ENCODE data around the gene BNC2. TPM values are rescaled to one million over a fixed set of nuclear protein-coding genes. Genes with fewer than 3 reads are reported as not detected.

BNC2 gene
- total RNA-seq, 2 donors from 2014 or later = 0.99 to 1.8 TPM

DNA sequence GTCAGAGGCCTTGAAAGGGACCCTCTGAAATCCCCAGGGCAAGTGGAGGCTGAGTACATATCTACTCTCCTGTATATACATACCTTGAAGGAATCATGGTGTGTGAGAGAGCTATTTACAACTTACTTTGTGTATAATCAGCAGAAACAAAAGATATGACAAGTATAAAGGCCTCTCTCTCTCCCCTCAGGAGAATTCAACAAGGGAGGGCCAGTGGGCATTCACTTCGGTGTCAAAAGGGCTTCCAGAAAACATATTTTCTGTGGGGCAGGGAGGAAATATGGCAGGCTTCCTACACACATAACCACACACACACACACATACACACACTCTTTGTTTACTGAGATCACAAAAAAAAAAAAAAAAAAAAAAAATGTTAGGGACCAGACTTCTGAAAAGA is 181.7 kb downstream of the BNC2 start:
- 58 to 60% methylated on average over 1 of the region's 1 CpG for WGBS, 2 donors
- Histone ChIP-seq H3K4me1 (peaks cover 7% of the 10 kb centered on the region), H3K27me3 (no peaks in the 10 kb centered on the region), H3K27ac (no peak overlapping the region), H3K4me3 (no peak overlapping the region), H3K9me3 (no peaks in the 10 kb centered on the region), H3K36me3 (replicated peaks in 1 of 2; ENCODE audit: insufficient read depth in 1 of 2, low read depth in 2 of 2) (no peaks in the 10 kb centered on the region)
- no peak for ATAC-seq
- no peak for TF ChIP-seq POLR2A (IDR thresholded peaks at IDR 0.05)
- TF ChIP-seq, protein P1, sequence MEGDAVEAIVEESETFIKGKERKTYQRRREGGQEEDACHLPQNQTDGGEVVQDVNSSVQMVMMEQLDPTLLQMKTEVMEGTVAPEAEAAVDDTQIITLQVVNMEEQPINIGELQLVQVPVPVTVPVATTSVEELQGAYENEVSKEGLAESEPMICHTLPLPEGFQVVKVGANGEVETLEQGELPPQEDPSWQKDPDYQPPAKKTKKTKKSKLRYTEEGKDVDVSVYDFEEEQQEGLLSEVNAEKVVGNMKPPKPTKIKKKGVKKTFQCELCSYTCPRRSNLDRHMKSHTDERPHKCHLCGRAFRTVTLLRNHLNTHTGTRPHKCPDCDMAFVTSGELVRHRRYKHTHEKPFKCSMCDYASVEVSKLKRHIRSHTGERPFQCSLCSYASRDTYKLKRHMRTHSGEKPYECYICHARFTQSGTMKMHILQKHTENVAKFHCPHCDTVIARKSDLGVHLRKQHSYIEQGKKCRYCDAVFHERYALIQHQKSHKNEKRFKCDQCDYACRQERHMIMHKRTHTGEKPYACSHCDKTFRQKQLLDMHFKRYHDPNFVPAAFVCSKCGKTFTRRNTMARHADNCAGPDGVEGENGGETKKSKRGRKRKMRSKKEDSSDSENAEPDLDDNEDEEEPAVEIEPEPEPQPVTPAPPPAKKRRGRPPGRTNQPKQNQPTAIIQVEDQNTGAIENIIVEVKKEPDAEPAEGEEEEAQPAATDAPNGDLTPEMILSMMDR (IDR thresholded peaks at IDR 0.05) = no peak
- intact Hi-C loops (cut with DNase I) = no loop called here
- DNase-seq = no peak

DNA sequence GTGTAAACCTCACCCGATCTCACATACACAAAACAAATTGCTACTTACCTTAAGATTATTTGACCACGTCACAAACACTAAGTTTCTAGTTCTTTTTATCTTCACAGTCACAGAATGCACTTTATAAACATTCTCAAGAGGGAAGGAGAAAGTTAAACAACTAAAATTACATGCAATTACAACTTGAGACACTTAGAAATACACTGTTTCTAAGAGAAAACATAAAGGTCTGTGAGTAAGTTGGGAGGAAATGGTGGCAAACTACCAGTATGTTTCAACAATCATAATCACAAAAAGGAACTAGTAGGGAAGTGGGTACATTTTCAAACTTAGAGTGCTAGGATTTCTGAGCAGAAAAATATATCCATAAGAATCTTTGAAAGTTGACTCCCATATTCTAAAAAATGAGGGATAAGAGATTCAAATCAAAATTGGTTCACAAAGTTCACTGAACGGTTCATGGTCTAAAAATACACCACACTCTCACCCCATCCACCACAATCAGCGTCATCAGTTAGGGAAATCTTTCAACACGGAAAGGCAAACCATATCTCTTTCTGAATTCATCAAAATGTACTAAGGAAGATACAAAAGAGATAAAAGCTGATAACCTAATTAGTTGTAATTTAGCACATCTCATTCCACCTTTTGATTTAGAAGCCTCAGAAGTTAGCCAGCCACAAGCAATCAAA is 182.6 kb downstream of the BNC2 start:
- Histone ChIP-seq H3K9me3 (no peaks in the 10 kb centered on the region), H3K36me3 (replicated peaks in 1 of 2; ENCODE audit: insufficient read depth in 1 of 2, low read depth in 2 of 2) (no peaks in the 10 kb centered on the region), H3K4me3 (no peak overlapping the region), H3K27ac (no peak overlapping the region), H3K27me3 (no peaks in the 10 kb centered on the region), H3K4me1 (peaks cover 7% of the 10 kb centered on the region)
- DNase-seq = no peak
- no peak for TF ChIP-seq POLR2A (IDR thresholded peaks at IDR 0.05)
- TF ChIP-seq, protein P1 (IDR thresholded peaks at IDR 0.05) = no peak
- WGBS, 2 donors = 80% methylated on average over 5 of the region's 5 CpGs
- ATAC-seq = no peak
- intact Hi-C loops (cut with DNase I) = no loop called here

DNA sequence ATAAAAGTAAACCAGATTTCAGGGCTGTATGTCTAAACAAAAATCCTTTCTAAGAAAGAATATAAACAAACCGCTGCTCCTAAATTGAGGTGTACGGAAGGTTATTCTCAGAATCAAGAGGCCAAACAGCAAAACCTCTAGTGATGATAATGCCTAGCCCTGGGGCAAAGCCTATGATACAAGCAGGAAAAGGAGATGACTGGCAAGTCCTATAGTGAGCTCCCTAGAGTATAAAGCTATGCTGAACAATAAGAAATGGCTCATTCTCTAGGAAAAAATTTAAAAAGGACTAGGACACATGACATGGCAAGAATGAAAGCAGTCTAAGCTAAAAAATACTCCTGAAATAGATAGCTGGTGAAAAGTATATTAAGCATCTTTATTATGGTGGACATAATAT is 187.1 kb downstream of the BNC2 start:
- H3K4me1 ChIP-seq = no peaks in the 10 kb centered on the region
- DNase-seq (no peak), ATAC-seq (no peak)
- no peaks in the 10 kb centered on the region for H3K36me3 ChIP-seq (replicated peaks in 1 of 2; ENCODE audit: insufficient read depth in 1 of 2, low read depth in 2 of 2)
- no peak overlapping the region for H3K4me3 ChIP-seq
- intact Hi-C loops (cut with DNase I) = no loop called here
- no peaks in the 10 kb centered on the region for H3K27me3 ChIP-seq
- no peak overlapping the region for H3K27ac ChIP-seq
- TF ChIP-seq, protein P1 (IDR thresholded peaks at IDR 0.05) = no peak
- TF ChIP-seq POLR2A (IDR thresholded peaks at IDR 0.05) = no peak
- WGBS, 2 donors = 67 to 78% methylated on average over 2 of the region's 2 CpGs
- no peaks in the 10 kb centered on the region for H3K9me3 ChIP-seq

DNA sequence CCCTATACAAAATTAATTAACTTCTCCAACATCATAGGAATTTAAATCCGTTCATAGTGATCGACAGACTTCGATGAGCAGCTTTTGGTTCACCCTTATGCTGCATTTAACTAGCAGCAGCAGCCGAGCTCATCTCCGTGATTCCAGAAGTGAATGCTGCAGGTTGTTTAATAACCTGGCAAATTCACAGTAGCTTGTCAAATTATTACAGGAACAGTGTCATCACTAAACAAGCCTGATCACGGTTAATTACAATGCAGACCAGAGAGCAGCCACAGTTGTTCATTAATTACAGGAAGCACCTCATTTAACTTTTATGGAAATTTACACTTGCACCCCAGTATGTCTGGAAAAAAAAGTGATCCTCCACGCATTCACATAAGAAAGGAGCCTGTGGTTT is 188.2 kb downstream of the BNC2 start:
- Histone ChIP-seq H3K27ac (no peak overlapping the region), H3K9me3 (no peaks in the 10 kb centered on the region), H3K4me3 (no peak overlapping the region), H3K36me3 (replicated peaks in 1 of 2; ENCODE audit: insufficient read depth in 1 of 2, low read depth in 2 of 2) (no peaks in the 10 kb centered on the region), H3K27me3 (no peaks in the 10 kb centered on the region), H3K4me1 (no peaks in the 10 kb centered on the region)
- ATAC-seq (no peak), DNase-seq (no peak)
- TF ChIP-seq POLR2A (IDR thresholded peaks at IDR 0.05) = no peak
- TF ChIP-seq, protein P1 (IDR thresholded peaks at IDR 0.05) = no peak
- intact Hi-C loops (cut with DNase I) = no loop called here
- 74 to 80% methylated on average over 7 of the region's 7 CpGs for WGBS, 2 donors

DNA sequence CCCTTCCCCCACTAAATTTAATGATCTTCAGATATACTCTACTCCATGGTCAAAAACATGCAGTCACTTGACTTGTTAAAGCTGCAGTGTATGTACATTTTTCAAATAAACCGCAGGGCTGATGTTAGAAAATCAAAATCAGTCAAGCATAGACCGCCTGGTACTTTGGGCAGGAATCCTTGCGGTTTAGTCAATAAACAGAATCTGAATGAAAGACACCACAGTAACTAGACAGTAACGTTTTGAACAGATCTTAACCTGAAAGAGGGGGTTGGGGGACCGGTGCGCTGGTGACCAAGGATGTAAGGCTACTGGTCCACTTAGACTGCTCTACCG is 188.8 kb downstream of the BNC2 start:
- TF ChIP-seq, protein P1 (IDR thresholded peaks at IDR 0.05) = no peak
- no peak for TF ChIP-seq POLR2A (IDR thresholded peaks at IDR 0.05)
- H3K27ac ChIP-seq = no peak overlapping the region
- no peaks in the 10 kb centered on the region for H3K4me1 ChIP-seq
- DNase-seq (no peak), ATAC-seq (no peak)
- no peaks in the 10 kb centered on the region for H3K27me3 ChIP-seq
- no peaks in the 10 kb centered on the region for H3K36me3 ChIP-seq (replicated peaks in 1 of 2; ENCODE audit: insufficient read depth in 1 of 2, low read depth in 2 of 2)
- no peaks in the 10 kb centered on the region for H3K9me3 ChIP-seq
- H3K4me3 ChIP-seq = no peak overlapping the region
- 65 to 66% methylated on average over 7 of the region's 7 CpGs for WGBS, 2 donors
- intact Hi-C loops (cut with DNase I) = no loop called here
